GM12864 (cell line): Measurements from ENCODE around the gene NACC2.

Source experiments
- DNase-seq: peaks from one replicate; pipeline ENCODE4 v3.0.0-alpha.2; 2011; ENCODE audit warnings: low read depth
- H3K4me3 ChIP-seq: 2 replicates; pipeline ENCODE4 v1.5.1; 2011; ENCODE audit warnings: mild to moderate bottlenecking, low read depth, low read length, control low read depth
- CTCF ChIP-seq: IDR thresholded peaks from 2 replicates; pipeline ENCODE4 v1.5.1; 2011; ENCODE audit warnings: low read depth, mild to moderate bottlenecking, moderate library complexity, low read length, control low read depth, inconsistent platforms; ENCODE audit errors: missing control alignments

Gene NACC2

DNA sequence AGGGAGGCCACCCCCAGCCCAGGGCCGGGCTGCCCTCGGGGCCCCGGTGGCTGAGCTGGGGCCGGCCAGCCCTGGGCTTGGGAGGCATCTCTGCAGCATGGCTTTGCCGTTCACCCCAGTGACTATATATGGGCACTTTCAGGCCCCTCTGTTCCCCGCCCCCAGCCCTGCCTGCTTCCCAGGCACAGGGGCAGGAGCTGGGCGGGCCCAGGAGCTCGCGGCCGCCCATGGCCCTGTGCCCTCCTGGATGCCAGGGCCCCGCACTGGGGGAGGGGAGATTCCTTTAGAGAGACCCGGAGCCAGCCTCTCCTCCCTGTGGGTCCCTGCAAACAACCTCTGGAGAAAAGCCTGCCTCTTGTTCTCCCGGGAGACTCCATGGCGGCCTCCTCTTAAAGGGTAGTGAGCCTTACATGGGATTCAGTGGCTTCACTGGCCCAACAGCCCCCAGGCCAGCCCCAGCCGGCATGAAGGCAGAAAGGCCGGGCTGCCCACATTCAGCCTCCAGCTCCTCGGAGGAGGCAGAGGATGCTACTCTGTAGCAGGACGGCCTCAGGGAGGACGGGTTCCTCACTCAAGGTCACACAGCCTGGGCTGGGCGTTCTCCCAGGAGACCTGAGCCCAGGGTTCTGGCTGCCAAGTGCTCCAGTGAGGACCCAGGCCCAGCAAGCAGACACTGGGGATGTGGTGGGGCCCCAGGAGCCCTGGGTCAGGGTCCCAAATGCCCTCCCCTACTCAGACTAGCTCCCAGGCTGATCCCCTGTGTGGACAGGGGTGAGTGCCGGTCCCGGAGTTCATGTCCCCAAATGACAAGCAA is 4.1 kb downstream of the NACC2 start:
- TF ChIP-seq CTCF: no peak
- DNase-seq: no peak
- no peak overlapping the region for H3K4me3 ChIP-seq

GRCh38 chr9:136090056-136090735 is 4.9 kb downstream of the NACC2 start:
- no peak overlapping the region for H3K4me3 ChIP-seq
- TF ChIP-seq CTCF: no peak

DNA sequence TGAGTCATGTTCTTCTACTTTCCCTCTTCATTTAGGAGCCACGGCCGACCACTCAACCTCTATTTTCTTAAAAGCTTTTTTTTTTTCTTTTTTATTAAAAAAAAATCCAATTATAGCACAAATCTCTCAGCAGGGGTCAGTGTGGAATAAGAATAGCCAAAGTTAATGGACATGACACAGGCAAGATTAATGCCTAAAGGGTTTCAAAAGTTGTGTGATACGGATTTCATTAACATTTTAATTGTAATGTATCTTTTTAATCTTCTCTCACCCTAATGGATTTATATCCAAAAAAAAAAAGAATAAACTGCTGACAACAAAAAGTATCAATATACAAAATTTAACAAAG is 5.4 kb downstream of the NACC2 start:
- no peak for DNase-seq
- H3K4me3 ChIP-seq: no peak overlapping the region
- peak; percentile 18 for TF ChIP-seq CTCF

More at GRCh38 chr9:136090056-136090735, 4.9 kb downstream of the NACC2 start:
- DNase-seq: no peak

- no peak for TF ChIP-seq CTCF
- DNase-seq: no peak
- no peak overlapping the region for H3K4me3 ChIP-seq
Measured at GRCh38 chr9:136088939-136089696, 6.0 kb downstream of the NACC2 start.

DNA sequence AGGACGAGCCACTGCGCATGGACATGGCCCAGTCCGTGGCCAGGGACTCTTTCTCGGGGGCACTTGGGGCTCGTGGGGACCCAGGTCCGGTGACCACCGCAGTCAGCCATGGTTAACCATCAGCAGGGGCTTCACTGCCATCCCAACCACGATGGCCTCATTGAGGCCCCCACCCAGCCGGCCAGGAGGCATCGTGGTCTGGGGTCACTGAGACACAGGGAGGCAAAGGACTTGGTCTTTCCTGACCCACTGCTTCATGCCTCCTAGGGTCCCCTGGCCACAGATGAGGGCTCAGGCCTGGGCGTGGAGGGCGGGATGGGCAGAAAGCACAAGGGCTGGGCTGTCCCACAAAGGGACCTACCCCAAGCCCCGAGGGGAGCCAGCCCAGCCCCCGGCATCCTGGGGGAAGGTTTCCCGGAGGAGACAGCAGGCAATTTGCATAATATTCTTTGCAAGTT is 6.6 kb downstream of the NACC2 start:
- no peak for DNase-seq
- TF ChIP-seq CTCF: no peak
- no peak overlapping the region for H3K4me3 ChIP-seq

GRCh38 chr9:136087741-136088480 is 7.2 kb downstream of the NACC2 start:
- TF ChIP-seq CTCF: no peak
- DNase-seq: no peak
- H3K4me3 ChIP-seq: no peak overlapping the region
